SIG-M5 (cell line): ENCODE results near the gene ADAMTSL4.

Experiments used
- DNase-seq: peaks from one replicate; lab custom pipeline; 2025; lab: John Stamatoyannopoulos, UW

Gene ADAMTSL4

DNA sequence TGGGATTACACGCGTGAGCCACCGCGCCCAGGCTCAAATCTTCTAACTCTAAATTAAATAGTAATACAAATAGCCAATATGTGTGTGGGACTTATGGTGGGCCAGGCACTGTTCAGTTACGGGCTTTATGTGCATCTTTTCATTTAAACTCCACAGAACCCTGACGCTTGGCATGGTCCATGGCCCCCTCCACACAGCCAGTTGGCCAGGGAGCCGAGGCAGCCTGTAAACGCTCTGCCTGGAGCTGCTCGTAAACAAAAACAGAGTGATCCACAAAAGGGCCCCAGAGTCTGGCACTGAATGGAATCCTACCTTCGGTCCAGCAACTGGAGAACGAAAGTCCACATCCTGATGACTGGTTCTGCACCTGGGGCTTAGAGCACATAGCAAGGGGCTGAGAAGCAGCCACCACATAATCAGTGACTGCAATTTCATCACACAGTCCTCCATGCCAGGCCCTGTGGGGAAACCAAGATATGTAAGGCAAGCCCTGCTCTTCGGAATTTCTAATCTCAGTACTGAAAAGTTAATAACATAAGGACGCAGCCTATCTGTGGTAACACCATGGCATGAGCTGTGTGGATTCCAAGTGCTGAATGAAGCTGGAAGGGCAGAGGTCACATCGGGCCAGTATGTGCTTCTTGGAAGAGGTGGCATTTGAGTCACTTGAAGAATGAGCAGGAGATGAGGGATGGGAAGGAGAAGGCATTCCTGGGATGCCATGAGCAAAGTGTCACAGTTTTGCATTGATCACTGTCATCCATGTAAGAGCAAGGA lies 13.5 kb upstream of the ADAMTSL4 start:
- no peak for DNase-seq

DNA sequence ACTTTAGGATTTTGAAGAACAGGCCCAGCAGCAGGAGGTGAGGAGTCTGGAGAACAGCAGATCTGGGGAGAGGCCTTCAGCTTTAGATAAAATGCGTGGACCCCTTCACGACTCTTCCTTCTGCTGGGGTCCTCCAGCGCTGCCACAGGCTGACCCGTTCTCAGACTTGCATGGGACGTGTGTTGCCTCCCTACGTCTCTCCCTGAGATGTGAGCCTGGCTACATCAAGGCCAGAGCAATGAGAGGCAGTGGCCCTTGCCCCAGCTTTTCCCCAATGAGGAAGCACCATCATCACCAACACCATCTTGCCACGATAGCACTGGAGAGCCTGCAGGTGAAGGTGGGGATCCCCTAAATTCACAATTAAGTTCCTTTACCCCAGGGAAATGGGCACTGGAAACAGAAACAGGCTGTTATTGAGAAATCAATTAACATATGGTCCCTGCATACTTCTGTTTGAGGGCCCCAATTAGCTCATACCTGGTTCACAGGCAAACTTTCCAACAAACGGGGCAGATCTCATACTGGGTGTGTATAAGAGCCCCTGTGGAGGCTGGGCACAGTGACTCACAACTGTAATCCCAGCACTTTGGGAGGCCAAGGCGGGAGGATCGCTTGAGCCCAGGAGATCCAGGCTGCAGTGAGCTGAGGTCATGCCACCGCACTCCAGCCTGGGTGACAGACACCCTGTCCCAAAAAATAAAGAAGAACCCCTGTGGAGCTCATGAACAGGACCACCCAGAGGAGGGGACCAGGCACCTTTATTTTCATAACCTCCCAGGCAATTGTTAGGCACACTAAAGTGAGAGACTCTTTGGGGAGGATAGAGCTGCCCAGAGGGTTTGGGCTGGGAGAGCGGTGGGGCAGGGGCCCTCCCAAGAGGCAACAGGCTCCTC lies 12.1 kb upstream of the ADAMTSL4 start:
- DNase-seq, result no peak

DNA sequence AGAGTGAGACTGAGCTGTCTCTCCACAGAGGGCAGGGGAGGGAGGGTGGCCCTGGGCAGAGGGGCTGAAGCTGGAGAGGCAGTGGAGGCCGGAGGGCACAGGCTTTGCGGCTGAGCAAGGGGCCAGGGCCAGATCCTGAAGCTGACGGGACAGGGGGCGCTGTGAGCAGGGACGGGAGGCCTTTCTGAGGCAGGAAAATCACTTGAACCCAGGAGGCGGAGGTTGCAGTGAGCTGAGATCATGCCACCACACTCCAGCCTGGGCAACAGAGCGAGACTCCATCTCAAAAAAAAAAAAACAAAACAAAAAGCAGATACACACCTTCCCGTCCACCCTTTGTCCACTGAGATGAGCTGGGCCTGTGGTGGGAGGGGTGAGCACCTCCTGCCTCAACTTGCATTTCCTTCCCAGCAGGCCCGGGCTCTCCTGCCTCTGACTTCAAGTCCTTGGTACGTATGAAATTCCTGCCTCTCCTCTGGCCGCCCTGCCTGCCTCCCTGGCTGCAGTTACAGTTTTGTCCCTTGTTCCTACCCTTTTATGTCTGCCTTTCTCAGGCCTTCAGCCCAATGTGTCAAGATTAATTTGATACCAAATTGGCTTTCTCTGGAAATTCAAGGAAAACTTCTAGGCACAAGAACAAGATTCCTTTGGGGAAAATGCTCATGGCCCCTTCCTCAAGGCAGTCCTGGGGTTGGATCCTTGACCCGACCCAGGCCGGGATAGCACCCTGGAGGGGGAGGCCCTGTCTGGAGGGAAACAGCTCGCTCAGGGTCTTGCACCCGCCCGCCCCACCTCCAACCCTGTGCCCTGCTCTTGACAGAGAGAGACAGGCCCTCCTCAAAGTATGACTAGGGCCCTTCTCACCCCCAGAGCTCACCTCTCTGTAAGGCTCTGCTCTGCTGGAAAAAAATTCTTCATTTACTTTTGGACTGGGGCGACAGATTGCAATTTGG lies 11.2 kb upstream of the ADAMTSL4 start:
- DNase-seq, result no peak

DNA sequence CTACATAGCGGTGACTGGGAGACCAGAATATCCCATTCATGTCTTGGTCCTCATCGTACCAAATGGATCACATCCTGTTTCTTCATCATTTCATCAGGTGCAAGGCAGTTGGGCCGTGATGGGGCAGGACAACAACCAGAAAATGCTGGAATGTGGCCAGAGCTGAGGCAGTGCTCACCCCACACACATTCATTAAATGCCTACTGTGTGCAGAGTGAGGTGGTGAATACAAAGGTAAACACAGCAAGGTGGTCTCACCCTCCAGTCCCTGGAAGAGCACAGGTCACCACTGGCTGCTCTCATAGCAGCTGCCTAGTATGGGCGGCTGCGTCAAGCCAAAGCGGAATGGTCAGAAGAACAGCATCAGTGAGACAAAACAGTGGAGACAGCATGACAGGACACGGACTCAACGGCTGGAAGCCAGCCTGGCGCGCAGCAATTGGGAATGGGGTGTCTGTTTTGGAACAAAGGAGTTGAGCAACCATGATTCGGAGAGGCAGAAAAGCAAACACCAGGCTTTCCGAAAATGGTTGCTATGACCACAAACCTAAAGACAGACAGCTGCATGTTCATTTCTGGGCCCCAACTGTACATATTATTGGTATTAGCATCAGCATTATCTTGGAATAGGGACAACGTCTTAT lies 5.6 kb upstream of the ADAMTSL4 start:
- no peak for DNase-seq

DNA sequence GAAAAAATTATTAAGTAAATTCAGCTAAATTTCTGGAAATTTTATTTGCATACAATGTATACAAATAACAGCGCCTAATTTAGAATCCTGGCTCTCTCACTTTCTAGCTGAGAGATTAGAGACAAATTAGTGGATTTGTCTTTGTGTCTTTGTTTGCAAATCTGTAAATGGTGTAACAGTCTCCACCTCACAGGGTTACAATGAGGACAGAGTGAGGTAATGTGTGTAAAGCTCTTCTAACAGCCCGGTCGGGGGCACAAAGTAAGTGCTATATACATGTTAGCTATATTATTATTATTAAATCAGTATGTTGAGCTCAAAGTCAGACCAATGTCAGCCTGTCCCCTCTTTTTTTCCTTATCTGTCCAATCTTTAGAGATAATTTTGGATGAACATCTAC lies 5.0 kb upstream of the ADAMTSL4 start:
- DNase-seq, result no peak

DNA sequence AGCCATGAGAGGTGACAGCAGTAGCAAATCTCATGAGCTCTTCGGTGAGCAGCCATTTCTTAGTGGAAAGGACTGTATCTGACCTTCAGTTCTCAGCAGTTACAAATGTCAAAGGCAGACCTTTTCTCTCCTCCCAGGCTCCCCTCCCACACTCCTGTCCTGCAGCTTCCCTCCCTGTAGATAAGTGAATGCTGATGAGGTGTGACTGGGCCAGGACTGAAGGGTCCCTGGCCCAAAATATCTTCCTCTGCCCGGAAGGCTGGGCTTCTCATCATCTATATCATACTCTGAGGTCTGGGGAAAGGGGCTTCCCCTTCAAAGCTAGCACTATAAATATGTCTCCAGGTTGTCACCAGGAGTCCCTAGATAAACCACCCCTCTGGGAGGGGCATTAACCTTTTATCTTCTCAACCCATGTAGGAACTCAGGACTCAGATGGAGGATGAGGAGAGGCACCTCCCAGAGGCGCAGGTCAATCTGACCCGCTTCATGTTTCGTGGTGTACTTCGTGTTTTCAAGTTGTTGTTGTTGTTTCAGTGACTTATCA lies 3.6 kb upstream of the ADAMTSL4 start:
- DNase-seq, result no peak

DNA sequence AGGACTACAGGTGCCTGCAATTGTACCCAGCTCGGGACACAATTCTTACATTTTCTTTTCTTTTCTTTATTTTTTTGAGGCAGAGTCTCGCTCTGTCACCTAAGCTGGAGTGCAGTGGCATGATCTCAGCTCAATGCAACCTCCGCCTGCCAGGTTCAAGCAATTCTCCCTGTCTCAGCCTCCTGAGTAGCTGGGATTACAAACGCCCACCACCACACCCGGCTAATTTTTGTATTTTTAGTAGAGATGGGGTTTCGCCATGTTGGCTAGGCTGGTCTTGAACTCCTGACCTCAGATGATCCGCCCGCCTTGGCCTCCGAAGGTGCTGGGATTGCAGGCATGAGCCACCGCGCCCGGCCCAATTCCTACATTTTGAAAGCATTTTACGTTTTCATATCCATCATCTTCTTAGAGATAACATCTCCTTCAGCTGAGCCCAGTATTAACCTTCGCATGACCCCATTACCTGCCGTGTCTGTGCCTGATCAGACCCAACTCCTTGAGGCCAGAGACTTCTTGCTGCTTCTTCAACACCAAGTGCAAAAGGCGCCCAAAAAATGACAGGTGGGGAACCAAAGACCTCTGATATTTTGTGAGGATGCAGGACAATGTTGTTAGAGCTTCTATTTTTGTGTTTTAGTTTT lies 2.8 kb upstream of the ADAMTSL4 start:
- no peak for DNase-seq

DNA sequence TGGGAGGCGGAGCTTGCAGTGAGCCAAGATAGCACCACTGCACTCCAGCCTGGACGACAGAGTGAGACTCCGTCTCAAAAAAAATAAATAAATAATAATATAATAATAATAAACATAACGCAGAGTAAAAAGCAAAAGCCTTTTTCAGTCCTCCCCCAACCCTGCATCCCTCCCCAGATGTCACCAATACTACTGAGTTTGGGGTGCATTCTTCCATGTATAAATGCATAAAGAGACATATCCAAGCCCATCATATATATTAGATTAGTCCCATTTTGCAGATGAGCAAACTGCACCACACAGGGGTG lies 930 bp upstream of the ADAMTSL4 start:
- no peak for DNase-seq

DNA sequence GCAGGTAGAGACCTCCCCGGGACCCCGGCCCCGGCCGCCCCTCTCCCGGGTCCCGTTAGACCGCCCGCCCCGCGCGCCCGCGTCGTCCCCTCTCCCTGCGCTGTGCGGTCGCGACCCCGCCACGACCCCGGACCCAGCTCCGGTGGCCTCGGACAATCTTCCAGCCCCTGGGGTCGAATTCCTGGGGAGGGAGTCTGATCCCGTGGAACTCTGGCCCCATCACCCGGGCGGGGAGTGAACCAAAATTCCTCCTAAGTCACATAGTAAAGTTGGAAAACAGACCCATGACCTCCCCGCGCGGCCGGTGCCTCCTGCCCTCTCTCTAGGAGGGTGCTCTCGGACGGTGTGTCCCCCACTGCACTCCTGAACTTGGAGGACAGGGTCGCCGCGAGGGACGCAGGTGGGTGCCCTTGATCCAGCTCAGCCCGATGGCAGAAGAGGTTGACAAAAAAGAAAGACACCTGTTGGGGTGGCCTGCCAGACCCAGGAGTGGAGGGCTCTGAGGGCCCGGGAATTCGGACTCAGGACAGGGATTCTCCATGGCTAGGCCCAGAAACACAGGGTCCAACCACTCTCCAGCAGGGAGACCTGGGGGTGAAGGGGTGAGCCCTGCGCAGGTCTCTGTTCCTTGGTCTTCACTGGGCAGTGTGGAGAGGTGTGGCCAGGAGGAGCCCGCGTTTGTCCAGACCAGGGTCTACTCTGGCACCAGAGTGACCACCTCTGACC lies 451 bp downstream of the ADAMTSL4 start:
- no peak for DNase-seq

DNA sequence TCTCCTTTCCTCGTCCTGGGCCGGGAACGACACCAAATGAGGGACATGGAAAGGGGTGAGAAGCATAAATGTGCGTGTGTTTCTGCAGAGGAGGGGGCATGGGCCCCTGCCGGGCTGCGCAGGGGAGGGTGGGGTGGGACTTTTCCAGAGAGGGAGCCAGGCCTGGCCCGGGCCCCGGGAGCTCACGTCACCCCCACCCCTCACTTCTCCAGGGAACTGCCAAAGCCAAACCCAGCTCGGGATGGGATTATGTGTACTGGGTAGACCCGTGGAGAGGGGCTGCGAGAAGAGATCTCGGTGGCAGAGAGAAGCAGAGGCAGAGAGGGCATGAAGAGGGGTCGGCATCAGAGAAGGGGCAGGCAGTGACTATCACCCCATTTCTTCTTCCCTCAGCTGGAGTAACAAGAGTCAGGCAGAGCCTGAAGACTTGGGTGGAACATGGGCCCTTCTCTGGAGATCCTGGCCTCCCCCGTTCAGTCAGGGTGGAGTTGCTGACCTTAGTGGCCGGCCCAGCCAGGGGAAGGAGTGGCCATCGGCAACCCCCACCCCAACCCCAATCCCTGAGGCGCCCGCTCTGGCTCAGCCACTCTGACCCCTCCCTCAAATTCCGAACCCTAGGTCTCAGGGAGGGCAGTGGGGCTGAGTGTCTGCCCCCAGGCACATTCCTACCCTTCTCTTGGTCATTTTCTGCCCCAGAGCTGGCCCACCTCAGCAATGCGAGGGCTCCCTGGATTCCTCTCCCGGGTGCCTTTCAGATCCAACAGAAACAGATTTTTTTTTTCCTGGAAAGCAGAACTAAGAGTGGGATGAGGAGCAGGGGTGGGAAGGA lies 1.2 kb downstream of the ADAMTSL4 start:
- no peak for DNase-seq

DNA sequence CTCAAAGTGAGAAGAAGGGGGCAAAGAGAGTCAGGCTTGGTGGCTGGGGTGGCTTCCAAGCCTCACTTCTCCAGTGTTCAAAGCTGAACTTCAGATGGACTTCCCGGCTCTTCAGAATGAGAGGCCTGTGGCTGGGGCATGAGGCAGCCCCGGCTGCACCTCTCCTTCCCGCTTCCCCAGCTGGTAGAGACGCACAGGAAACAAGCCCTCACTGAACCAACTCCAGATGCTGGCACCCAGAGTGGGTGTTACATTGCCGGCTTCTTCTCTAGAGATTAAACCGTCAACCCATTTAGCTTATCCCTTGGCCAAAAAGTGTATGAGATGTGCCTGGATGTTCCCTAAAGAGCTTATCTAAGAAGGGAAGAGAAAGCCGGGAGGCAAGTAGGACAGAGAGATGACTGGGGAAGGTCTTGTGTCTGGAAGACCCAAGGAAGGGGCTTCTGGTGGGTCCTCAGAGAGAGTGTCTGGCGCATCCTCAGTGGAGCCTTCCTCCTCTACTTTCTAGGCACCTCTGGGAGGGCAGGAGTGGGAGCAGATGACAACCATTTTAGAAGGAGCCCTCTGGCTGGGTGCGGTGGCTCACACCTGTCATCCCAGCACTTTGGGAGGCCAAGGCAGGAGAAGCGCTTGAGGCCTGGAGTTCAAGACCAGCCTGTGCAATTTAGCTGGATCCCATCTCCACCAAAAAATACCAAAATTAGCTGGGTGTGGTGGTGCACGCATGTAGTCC lies 2.0 kb downstream of the ADAMTSL4 start:
- no peak for DNase-seq

DNA sequence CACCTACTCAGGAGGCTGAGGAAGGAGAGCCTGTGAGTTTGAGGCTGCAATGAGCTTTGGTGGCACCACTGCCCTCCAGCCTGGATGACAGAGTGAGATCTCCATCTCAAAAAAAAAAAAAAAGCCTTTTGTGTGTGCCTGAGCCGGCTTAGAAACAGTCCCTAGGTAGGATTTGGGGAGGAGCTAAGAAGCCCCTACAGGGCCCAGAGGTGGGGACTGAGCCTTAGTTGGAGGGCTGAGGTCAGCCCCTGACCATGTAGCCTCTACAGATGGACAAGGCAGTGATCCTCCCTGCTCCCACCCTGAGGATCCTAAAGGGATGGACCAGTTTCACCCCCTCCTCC lies 2.5 kb downstream of the ADAMTSL4 start:
- no peak for DNase-seq

DNA sequence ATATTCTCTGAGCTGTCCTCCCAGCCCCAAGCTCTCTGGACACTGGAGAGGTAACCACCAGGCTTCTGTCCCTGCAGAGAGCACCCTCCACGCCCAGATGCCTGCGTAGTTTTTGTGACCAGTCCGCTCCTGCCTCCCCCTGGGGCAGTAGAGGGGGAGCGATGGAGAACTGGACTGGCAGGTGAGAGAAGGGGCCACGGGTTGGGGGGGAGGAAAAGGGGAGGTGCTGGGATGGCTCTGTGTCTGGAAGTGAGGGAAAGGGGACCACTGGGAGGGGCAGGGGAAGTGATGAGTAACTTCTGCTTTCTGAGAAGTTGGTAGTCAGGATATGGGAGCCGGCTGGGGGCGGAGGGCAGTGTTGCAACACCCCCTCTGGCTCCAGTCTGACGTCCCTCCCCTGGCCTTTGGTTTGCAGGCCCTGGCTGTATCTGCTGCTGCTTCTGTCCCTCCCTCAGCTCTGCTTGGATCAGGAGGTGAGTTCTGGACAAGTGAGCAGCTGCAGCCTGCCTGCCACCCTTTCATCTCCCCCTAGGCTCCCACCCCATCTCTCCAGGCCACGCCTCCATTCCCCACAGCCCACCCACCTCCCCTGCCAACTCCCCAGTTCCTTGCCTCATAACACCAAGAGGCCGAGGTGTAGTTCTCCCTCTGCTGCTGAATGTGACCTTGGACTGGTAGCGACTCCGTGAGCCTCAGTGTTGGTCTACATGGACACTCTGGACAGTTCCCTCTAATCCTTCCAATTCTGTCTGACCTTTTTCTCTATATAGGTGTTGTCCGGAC lies 3.1 kb downstream of the ADAMTSL4 start:
- peak; percentile 89 for DNase-seq

DNA sequence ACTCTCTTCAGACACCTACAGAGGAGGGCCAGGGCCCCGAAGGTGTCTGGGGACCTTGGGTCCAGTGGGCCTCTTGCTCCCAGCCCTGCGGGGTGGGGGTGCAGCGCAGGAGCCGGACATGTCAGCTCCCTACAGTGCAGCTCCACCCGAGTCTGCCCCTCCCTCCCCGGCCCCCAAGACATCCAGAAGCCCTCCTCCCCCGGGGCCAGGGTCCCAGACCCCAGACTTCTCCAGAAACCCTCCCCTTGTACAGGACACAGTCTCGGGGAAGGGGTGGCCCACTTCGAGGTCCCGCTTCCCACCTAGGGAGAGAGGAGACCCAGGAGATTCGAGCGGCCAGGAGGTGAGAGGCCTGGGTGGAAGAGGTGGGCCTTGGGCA lies 3.7 kb downstream of the ADAMTSL4 start:
- DNase-seq, result no peak

DNA sequence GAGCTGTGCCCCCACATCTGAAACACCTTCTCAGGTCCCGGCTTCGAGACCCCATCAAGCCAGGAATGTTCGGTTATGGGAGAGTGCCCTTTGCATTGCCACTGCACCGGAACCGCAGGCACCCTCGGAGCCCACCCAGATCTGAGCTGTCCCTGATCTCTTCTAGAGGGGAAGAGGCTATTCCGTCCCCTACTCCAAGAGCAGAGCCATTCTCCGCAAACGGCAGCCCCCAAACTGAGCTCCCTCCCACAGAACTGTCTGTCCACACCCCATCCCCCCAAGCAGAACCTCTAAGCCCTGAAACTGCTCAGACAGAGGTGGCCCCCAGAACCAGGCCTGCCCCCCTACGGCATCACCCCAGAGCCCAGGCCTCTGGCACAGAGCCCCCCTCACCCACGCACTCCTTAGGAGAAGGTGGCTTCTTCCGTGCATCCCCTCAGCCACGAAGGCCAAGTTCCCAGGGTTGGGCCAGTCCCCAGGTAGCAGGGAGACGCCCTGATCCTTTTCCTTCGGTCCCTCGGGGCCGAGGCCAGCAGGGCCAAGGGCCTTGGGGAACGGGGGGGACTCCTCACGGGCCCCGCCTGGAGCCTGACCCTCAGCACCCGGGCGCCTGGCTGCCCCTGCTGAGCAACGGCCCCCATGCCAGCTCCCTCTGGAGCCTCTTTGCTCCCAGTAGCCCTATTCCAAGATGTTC lies 4.3 kb downstream of the ADAMTSL4 start:
- no peak for DNase-seq

DNA sequence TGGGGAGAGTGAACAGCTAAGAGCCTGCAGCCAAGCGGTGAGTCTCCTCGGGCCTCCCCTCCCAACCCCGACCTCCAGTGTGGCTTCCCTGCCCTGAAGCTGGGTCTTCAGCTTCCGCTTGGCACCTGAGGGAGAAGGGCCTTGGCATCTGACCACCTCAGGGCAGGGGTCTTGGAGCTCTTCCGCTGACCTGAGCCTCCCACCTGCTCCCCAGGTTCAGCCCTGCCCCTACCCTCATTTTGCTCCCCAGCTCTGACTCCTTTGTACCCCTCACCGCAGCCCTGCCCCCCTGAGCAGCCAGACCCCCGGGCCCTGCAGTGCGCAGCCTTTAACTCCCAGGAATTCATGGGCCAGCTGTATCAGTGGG lies 4.9 kb downstream of the ADAMTSL4 start:
- no peak for DNase-seq

DNA sequence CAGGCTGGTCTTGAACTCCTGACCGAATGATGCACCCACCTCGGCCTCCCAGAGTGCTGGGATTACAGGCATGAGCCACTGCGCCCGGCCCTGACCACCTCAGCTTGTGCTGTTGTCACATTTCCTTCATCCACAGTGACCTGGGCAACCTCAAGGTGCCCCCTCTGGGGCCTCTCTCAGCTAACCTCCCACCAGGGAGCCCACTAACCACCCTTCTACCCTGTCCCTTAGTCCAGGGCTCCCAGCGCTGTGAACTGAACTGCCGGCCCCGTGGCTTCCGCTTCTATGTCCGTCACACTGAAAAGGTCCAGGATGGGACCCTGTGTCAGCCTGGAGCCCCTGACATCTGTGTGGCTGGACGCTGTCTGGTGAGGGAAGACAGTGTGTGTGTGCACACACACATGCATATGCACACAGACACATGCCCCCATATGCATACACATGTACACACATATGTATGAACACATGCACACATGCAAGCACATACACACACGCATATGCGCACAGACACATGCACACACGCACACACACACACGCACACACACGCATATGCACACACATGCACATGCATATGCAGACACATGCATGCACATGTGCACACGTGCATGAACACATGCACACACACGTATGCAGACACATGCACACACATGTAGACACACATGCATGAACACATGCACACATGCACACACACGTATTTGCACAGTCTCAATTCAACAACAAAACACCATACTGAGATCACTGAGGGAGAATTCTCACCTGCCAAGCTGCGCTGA lies 6.2 kb downstream of the ADAMTSL4 start:
- no peak for DNase-seq
